Myocyte (in vitro differentiated cells): Measurements from ENCODE around the gene TMEM176A. TPM values are rescaled to one million over a fixed set of nuclear protein-coding genes. Genes with fewer than 3 reads are reported as not detected.
"Not testable (repeated sequence)": the region's sequence is repeated elsewhere in the genome, so short reads cannot be mapped to it uniquely, and the experiment has no call there.

Experiments
- DNase-seq: peaks from one replicate; pipeline ENCODE4 v3.0.0-alpha.2; 2012; ENCODE audit warnings: low read depth
- total RNA-seq: library from RNA; depleted of rRNA; stranded (reverse); fragments of >200 nt; gene quantifications from 2 replicates; pipeline ENCODE4 v1.2.3, GENCODE V29; 2014

Gene TMEM176A
- total RNA-seq, 1 donor from 2014 or later = not detected

DNA sequence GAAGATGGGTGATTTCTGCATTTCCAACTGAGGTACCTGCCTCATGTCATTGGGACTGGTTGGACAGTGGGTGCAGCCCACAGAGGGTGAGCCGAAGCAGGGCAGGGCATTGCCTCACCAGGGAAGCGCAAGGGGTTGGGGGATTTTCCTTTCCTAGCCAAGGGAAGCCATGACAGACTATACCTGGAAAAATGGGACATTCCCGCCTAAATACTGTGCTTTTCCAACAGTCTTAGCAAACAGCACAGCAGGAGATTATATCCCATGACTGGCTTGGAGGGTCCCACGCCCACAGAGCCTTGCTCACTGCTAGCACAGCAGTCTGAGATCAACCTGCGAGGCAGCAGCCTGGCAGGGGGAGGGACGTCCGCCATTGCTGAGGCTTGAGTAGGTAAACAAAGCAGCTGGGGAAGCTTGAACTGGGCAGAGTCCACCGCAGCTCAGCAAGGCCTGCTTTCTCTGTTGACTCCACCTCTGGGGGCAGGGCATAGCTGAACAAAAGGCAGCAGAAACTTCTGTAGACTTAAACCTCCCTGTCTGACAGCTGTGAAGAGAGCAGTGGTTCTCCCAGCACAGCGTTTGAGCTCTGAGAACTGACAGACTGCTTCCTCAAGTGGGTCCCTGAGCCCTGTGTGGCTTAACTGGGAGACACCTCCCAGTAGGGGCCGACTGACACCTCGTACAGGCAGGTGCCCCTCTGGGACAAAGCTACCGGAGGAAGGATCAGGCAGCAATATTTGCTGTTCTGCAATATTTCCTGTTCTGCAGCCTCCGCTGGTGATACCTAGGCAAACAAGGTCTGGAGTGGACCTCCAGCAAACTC is 7.3 kb downstream of the TMEM176A start:
- DNase-seq = not testable (repeated sequence)

DNA sequence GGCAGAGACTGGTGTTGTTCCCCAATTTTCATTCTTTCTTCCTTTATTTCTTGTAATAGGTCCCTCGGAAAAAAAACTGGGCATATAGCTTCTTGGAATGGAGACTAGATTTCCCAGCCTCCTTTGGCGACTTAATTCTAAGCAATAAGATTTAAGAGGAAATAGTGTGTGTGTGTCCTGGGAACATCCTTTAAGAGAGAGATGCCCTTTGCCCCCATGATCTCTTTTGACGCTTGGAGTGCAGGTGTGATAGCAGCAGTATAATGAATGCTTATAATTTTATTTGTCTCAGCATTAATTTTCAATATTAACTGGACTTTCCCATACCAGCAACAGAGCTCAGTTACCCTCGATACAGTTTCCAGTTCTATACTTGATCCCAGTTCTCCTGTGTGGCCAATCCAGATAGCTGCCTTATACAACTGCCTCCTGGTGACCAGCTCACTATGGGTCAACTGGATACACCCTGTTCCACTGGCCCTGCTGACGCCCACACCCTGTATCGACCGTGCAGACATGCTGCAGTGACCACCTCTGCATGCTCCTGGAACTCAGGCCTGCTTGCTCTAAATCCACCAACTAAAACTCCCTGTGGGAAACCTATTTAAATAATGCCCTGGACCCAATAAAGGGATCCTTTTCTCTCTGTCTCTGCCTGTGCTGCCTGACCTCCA is 13.9 kb downstream of the TMEM176A start:
- DNase-seq = no peak

DNA sequence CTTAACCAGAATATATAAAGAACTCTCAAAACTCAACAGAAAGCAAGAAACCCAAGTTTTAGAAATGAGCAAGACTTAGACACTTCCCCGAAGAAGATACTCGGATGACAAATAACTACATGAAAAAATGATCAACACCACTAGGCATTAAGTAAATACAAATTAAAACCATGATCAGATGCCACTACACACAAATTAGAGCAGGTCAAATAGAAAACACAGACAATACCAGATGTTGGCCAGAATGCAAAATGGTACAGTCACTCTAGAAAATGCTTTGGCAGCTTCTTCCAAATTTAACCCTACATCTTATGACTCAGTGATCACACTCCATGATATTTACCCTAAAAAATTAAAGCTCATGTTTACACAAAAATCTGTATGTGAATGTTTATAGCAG is 18.4 kb downstream of the TMEM176A start:
- DNase-seq = no peak

DNA sequence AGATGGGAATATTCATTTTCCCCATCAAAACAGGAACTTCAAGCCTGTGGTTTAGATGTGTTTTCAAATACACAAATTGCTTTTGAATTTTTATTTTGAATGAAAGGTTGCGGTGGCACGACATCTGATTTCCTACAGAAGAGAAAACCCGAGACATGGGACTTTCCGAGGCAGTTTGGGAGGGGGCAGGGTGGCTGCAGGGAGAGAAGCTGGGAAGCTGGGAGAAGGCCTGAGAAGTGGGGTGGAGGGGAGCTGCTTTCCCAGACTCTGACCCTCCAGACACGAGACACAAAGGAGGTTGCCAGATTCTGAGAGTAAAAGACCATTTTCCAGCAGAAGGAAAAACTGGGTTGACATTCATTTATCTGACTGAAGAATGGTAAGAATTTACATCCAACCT is 19.6 kb downstream of the TMEM176A start:
- DNase-seq = no peak

DNA sequence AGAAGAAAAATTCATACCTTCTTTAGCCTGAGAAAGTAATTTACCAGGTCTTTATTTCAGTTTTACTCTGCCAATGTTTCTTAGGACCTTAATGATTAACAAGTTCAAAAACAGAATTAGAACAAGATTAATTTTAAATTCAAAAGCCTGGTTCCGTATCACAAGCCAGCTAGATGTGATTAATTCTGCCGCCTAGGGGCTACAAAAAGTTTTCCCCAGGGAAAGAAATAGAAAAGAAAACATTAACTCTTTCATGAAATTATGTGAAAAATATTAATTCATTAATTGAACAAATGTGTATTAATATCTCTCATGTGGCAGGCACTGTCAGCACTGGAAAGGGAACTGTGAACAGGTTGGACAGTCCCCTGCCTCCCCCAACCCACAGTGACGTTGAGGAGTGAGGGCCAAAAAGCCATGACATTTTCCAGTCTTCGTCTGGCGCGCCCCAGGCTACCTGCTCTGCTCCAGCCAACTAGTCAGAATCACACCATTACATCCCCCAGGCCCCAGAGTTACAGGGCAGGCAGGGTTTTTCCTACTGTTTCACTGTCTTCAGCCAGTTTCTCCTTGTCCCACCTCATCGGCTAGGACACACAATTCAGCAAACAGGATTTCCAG is 20.1 kb downstream of the TMEM176A start:
- no peak for DNase-seq

DNA sequence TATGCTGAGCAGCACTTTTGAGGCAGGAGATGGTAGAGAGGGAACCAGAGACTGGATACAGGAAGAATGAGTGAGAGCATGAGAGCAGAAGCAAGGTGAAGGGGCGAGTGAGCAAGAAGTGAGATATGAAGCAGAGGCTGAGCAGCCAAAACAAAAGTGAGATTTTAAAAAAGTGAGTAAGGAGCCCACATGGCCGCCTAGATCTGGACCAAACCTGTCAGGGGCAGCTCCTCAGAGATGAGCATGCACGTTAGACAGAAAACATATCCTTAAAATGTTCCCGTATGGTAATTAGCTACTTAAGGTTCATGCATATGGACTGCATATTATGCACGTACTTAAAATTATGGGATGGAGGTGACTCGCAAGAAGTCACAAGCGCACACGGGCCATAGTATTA is 22.5 kb downstream of the TMEM176A start:
- DNase-seq = no peak

DNA sequence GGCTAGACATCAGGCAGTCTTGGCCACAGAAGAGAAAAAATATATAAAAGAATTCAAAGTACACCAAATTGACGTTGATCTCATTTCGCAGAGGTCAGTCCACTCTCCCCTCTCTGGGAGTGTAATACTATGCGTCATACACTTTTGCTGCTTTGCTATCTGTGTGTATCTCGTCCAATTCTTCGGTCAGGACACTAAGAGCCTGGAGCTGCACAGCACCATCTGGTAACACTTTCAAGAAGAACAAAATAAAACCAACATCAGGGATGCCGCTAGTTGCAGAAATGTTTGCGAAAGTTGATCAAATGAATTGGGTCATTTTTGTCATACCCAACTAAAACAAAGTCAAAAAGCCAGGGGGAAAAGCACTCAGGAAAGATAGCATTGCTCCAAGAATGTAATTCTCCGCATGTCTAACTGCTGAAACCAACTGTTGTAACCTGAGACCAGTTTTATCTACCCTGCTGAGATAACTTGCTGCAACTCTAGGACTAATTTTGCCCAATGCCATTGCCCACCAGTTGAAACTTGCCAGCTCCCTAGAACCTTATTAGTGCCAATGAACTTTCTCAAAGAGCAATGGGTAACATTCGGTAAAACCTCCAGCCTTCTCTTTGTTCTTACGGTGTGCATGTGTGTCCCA is 23.0 kb downstream of the TMEM176A start:
- no peak for DNase-seq

DNA sequence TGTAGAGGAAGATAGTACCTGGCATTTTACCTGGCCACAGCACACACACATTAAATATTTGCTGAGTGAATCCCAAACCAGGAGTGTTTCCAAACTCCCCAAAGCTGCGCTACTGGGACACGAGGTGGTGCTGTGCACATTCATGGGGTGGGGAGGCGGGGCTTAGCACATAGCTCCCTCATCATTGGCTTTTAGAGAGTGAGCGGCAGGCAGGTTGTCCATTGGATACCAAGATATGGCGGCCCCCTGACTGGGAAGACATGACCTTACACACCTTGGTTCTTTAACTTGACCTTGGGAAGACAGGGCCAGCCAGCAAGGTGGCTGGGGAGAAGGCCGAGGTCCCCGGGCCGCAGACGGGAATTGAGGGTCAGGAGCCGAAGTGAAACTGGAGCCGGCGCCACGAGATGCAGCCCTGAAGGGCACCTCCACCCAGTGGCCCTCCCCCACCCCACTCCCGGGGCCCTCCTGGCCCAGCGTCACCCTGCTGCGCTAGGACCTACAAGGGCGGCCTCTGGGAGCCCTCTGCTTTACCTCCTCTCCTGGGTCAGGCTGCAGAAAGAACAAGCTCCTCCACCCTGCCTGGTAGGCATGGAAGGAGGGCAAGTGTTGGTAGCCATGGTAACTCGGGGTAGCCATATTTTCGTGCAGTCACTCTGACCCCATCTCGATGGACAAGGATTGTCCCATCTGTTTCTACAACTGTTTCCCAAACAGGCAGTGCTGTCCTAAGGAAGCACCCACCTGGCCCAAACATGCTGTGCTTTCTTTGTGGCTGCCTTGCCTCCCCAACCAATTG is 24.0 kb downstream of the TMEM176A start:
- DNase-seq = no peak

DNA sequence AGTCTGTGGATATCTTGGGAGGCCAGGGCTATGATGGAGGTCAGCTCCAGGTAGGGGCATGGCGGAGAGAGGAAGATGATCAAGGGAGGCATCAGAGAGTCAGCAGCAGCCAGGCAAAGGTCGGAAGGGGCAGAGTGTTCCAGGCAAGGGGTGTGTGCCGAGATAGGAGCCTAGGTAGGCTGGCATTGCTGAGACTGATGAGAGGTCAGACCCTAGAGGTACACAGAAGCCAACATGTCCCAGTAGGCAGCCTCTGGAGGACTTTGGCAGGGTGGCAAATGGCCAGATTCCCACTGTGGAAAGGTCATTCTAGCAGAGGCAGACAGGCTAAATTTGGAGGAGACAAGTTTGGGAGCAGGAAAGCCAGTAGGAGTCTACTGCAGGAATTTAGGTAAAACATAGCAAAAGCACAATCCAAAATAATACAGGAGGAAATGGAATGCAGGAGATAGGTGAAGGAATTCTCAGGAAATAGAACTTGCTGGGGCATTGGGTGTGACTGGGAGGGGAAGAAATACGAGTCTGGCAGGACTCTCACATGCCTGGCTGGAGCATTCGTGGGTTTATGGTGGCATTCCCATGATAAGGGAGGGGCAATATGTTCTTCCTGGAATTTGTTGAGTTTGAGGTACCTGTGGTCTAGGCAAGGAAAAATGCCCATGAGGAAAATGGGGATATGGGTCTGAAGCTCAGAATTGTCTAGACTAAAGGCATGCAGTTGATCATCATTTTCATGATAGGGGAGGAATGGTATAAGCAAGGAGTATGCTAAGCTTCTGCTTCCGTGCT is 25.7 kb downstream of the TMEM176A start:
- DNase-seq = no peak

DNA sequence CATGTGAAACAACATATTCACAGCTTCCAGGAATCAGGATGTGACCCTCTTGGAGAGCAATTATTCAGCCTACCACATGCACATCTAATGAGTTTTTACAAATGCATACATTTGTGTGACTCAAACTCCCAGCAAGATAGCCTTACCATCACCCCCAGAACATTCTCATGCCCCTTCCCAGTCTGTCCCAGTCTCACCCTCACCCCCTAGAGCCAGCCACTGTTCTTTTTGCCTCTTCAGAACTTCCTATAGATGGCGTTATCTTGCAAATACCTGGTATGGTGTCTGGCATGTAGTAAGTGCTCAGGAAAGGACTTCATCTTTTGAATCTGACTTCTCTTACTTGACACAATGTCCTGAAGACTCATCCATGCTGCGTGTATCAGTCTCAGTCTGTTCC is 27.8 kb downstream of the TMEM176A start:
- no peak for DNase-seq

DNA sequence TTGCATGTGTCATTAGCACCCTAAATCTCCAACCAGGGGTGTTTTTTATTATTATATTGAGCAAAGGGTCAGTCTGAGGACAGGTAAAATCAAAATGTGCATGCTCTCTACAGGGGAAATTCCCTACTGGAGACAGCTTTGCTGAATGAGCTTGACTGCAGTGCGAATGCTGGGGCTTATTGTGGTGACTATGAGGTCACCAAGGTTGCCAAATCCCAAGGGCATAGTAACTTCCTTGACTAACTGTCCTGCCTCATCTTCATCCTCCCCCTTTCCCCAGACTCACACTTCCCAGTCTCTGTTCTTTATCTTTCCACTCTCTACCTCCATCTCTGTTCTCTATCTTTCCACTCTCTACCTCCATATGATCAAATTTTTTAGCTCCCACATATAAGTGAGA is 28.9 kb downstream of the TMEM176A start:
- peak; percentile 51 for DNase-seq

DNA sequence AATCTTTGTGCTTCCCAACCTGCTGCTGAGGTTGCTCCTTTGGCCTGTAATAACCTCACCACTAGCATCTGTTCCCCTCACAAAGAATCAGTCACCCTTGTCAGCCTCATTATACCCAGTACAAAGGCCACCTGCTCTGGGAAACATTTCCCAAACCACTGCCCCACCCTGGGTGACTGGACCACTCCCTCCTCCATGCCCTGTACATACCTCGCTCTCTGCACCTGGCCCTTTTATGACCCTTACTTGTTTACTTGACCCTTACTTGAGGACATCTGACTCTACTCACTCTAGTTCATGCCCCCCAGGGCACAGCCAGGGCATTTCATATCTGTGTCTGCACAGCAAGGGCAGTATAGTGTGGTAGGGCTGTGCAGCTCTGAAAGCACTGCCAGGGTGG is 30.4 kb downstream of the TMEM176A start:
- peak; percentile 90 for DNase-seq

DNA sequence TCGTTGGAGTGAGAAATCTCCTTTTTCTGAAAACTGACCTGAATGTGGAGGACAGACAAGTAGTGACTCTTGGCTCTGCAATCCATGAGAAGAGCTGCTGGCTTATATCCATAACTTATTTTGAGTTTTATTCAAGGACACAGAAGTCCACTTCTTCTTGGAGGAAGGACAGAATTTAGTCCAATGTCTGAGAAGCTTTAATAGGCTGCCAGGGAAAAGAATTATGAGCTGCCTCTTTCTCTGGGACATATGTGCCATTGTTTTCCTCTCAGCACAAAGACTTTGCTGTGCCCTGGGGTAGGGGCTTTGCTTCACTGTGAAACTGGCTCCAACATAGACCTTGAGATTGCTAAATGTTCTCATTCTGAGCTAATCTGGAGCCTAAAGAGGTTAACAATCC is 31.3 kb downstream of the TMEM176A start:
- peak; percentile 35 for DNase-seq

DNA sequence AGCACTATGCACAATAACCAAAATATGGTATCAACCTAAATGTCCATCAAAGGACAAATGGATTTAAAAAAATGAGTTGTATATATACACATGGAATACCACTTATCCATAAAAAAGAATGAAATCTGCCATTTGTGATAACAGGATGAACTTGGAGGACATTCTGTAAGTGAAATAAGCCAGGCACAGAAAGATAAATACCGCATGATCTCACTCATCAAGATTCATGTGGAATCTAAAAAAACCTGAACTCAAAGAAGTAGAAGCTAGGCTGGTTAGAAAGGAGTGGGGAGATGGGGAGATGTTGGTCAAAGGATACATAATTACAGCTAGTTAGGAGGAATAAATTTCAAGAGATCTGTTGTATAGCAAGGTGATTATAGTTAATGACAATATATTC is 34.5 kb downstream of the TMEM176A start:
- no peak for DNase-seq

DNA sequence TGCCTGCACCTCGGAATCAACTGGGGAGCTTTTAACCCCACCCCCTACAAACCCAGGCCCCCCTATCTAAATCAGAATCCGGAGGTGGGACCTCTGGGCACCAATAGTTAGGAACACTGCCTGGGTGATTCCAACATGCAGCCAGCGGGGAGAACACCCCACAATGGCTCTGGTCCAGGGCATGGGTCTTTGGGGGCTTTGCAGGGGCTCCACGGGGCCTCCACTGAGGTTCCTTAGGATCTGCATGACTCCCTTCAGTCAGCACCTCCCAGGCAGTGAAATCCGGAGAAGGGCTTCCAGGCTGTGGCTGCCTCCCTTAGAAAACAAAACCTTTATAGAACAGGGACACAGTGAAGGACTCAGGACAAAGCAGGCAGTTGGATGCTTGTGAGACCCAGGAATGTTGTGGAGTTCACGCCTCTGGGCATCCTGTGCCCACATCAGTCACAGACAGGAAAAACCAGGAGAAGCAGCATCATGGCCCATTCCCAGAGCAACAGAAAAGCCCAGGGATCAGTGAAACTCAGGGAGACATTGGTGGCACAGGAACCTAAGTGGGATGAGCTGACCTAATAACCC is 35.2 kb downstream of the TMEM176A start:
- no peak for DNase-seq

DNA sequence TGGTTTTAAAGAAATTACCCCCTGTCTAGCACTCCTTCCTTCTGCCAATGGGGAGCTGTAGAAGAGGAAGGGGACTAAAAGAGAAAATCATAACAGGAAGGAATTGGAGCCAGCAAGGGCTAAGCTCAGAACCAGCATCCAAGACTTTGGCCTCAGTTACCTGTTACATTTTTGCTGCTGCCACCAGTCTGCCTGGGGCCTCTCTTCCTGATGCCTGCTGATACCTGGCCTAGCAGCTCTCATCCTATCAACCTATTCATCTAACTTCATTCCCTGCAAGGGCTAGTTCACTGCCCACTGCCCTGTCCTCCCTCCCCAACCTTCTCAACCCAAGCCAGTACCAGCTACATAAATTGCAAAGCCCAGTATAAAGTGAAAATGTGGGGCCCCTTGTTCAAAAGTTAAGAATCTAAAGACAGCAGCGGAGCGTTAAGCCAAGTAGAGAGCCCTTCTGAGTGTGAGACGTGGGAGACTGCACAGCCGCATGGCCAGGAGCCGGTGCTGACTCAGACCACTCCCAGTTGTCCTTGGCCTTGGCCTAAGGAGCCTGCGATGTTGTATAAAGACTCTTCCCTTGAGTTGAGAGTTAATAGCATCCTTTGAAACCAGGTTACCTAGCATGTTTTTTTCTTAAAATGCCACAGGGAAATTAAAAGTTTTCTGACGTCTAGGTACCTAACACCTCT is 38.5 kb downstream of the TMEM176A start:
- DNase-seq = no peak

DNA sequence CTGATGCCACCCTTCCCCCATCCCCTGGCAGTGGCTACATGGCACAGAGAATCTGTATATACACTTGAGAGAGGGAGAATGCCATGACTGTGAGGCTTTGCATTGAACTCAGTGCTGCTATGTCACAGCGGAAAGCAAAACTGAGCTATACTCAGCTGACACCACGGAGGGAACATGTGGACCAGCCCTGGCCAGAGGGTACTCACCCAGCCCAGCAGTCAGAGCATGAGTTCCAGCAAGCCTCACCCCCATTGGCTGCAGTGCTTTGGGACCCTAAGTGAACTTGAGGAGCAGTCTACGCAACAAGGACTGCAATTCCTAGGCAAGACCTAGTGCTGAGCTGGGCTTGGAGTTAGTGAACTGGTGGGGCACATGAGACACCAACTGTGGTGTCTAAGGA is 41.4 kb downstream of the TMEM176A start:
- no peak for DNase-seq

DNA sequence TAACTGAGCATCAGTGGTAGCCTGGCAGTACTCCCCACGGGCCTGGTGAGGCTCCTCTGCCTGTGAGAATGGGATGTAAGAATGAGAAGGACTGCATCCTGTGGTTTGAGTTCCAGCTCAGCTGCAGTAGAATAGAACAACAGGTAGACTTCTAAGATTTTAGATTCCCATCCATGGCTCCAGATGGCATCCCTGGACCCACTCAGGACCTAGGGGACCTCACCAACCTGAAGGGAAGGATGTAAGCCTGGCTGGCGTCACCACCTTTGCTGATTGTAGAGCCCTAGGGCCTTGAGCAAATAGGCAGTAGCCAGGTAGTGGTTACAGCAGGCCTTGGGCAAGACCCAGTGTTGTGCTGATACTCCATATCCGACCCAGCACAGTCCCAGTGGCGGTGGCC is 42.1 kb downstream of the TMEM176A start:
- DNase-seq = no peak

DNA sequence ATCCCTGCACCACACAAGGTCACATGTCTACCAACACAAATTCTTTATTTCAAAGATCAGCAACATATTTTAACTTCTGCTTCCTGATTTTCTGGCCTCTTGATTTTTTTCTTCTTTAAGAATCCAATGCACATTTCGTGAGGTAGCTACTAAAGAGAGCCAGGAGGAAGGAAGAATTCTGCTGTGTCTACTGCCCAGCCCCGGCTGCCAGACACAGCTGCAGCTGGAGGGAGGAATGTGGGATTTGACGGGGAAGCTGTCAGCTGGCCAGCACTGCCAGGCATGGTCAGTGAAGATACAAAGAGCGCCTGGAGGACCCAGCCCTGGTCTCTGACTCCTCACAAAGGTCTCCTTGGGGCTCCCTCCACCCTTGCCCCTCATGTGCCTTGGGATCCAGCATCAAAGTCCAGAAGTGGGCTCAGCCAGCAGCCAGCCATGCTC is 44.9 kb downstream of the TMEM176A start:
- DNase-seq = peak; percentile 60
